Astrocyte of the cerebellum (primary cell): ENCODE measurements around the gene GRB10.

Experiments
- DNase-seq: peaks from one replicate; pipeline ENCODE4 v3.0.0-alpha.2; 2011; ENCODE audit warnings: low read depth
- H3K4me3 ChIP-seq: 2 replicates; pipeline ENCODE4 v1.5.1; 2011; ENCODE audit warnings: mild to moderate bottlenecking, low read depth, low read length, moderate library complexity
- in situ Hi-C: cut with HindIII; loops from 2 replicates; pipeline ENCODE4 v1.10.0; 2017; ENCODE audit warnings: low sequenced_read_pairs
- TF ChIP-seq, protein P1 (sequence below): IDR thresholded peaks from 2 replicates; pipeline ENCODE4 v1.5.1; 2012; ENCODE audit warnings: low read length, low read depth, moderate library complexity, mild to moderate bottlenecking; ENCODE audit errors: missing control alignments

Gene GRB10

GRCh38 chr7:50607524-50608125 is 175.1 kb downstream of the GRB10 start:
- in situ Hi-C loops: no loop called here
- TF ChIP-seq, protein P1, sequence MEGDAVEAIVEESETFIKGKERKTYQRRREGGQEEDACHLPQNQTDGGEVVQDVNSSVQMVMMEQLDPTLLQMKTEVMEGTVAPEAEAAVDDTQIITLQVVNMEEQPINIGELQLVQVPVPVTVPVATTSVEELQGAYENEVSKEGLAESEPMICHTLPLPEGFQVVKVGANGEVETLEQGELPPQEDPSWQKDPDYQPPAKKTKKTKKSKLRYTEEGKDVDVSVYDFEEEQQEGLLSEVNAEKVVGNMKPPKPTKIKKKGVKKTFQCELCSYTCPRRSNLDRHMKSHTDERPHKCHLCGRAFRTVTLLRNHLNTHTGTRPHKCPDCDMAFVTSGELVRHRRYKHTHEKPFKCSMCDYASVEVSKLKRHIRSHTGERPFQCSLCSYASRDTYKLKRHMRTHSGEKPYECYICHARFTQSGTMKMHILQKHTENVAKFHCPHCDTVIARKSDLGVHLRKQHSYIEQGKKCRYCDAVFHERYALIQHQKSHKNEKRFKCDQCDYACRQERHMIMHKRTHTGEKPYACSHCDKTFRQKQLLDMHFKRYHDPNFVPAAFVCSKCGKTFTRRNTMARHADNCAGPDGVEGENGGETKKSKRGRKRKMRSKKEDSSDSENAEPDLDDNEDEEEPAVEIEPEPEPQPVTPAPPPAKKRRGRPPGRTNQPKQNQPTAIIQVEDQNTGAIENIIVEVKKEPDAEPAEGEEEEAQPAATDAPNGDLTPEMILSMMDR: no peak
- no peak for DNase-seq
- H3K4me3 ChIP-seq: no peak overlapping the region

- TF ChIP-seq, protein P1: no peak
- DNase-seq: no peak
- H3K4me3 ChIP-seq: no peak overlapping the region
- in situ Hi-C loops: no loop called here
These were observed 177.6 kb downstream of the GRB10 start for GRCh38 chr7:50605059-50605458.

GRCh38 chr7:50603287-50603686 is 179.4 kb downstream of the GRB10 start:
- TF ChIP-seq, protein P1: no peak
- in situ Hi-C loops: no loop called here
- no peak for DNase-seq
- no peak overlapping the region for H3K4me3 ChIP-seq

- H3K4me3 ChIP-seq: no peak overlapping the region
- TF ChIP-seq, protein P1: no peak
- DNase-seq: no peak
- in situ Hi-C loops: loop anchor here (25.0 kb wide), 1 partner anchor 538 kb away; no protein-coding TSS in a partner anchor
These were observed 183.3 kb downstream of the GRB10 start for GRCh38 chr7:50599385-50599784.

- DNase-seq: no peak
- H3K4me3 ChIP-seq: no peak overlapping the region
- in situ Hi-C loops: loop anchor here (25.0 kb wide), 1 partner anchor 539 kb away; no protein-coding TSS in a partner anchor
- TF ChIP-seq, protein P1: no peak
These were observed 184.0 kb downstream of the GRB10 start for GRCh38 chr7:50598460-50599343.

DNA sequence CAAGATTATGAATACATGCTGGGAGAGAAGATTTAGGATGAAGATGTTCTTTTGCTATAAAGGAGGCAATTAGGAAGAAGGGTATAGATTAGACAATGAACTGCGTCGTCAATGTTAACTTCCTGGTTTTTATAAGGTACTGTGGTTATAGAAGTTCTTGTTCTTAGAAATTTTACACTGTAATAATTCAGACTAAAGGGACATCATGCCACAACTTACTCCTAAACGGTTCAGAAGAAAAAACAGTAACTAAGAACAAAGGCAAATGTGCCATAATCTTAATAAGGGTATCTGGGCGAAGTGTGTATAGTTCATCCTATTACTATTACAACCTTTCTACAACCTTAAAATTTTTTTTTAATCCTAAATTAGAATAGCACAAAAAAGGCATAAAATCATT is 186.2 kb downstream of the GRB10 start:
- TF ChIP-seq, protein P1: no peak
- no peak overlapping the region for H3K4me3 ChIP-seq
- DNase-seq: no peak
- in situ Hi-C loops: loop anchor here (25.0 kb wide), 1 partner anchor 541 kb away; no protein-coding TSS in a partner anchor
